Transverse colon (tissue), 3 donors: ENCODE results near the gene GSG1L.

Source experiments
- POLR2A ChIP-seq: fragments of 450-650 bp; IDR thresholded peaks from one replicate; pipeline ENCODE4 v1.6.1; 2016; ENCODE audit warnings: antibody characterized with exemption, mild to moderate bottlenecking, moderate library complexity
- POLR2AphosphoS5 ChIP-seq, 3 donors: sonication (generic); formaldehyde crosslinking; IDR thresholded peaks; one replicate each; pipeline ENCODE4 v1.6.1; 2016; ENCODE audit warnings: antibody characterized with exemption in 3 of 3

GRCh38 chr16:28101533-28101890 is 38.0 kb upstream of the GSG1L start:
- no peak for TF ChIP-seq POLR2A
- TF ChIP-seq POLR2AphosphoS5 (IDR thresholded peaks at IDR 0.05), result no peak
